Middle frontal gyrus (tissue), 1 donor: ENCODE measurements around the gene TMEM87A.
A peak's percentile ranks its signal among the peaks of the same experiment; 100 is the strongest.
"Not testable (repeated sequence)": the region's sequence is repeated elsewhere in the genome, so short reads cannot be mapped to it uniquely, and the experiment has no call there.

ENCODE experiments used
- DNase-seq: peaks from one replicate; pipeline ENCODE4 v3.0.0-alpha.2; 2015; ENCODE audit warnings: low spot score; ENCODE audit errors: extremely low spot score

The TMEM87A gene, protein sequence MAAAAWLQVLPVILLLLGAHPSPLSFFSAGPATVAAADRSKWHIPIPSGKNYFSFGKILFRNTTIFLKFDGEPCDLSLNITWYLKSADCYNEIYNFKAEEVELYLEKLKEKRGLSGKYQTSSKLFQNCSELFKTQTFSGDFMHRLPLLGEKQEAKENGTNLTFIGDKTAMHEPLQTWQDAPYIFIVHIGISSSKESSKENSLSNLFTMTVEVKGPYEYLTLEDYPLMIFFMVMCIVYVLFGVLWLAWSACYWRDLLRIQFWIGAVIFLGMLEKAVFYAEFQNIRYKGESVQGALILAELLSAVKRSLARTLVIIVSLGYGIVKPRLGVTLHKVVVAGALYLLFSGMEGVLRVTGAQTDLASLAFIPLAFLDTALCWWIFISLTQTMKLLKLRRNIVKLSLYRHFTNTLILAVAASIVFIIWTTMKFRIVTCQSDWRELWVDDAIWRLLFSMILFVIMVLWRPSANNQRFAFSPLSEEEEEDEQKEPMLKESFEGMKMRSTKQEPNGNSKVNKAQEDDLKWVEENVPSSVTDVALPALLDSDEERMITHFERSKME

DNA sequence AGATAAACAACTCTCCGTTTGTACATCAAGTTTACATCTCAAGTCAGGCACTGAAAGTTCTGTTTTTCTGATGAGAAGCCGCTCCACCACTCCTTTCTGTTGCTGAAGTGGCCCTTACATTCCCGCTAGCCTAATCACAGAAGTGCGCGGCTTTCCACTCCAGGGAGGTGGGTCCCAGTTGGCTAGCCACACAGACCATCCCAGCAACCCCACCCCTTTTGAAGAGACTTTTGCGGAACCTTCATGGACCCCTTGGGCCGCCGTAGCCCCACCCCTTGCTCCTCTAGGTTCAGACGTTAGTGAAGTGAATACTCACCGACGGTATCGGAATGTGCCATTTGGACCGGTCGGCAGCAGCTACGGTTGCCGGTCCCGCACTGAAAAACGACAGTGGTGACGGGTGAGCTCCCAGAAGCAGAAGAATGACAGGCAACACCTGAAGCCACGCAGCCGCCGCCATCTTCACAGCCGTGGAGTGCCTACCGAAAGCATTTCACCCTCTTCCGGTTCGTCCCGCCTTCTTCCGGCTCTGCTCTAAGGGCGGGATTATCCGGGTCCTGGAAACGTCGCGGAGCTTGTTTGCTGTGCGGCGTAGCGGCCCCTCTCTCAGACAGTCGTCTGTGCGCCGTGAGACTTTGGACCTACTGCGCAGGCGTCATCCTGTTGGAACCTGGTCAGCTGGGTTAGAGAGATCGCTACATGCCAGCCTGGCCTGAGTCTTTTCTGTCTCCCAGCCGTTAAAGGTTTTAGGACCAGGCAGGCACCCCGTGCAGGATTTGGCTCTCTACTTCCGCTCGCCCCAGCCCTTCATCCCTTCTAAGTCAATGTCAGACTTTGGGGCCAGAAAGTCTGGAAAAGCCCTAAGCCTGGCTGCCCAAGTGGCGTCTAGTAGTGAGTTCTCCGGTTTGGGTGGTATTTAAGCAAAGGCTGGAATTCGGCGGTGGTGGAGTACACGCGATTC is at the start of gene TMEM87A, which contains the start of gene GANC:
TSS of gene TMEM87A (minus strand) at position 495 of the 961 bp plus-strand sequence. CDS start at position 460, 35 bp downstream.
TSS of gene GANC (plus strand) at position 263 of the 961 bp plus-strand sequence. CDS start 1,281 bp downstream, outside the sequence.
- DNase-seq, result peak; percentile 96

DNA sequence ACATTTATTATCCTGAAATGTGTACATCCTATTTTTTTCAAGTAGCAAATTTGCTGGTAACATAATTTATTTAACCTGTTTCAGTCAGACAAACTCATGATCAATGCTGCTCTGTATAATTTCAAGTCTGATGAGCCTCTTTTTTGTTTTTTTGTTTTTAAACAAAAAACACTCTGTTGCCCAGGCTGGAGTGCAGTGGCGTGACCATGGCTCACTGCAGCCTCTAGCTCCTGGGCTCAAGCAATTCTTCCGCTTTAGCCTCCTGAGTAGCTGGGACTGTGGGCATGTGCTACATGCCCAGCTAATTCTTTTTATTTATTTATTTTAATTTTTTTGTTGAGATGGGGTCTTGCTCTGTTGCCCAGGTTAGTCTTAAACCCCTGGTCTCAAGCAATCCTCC is 46.0 kb upstream of the TMEM87A start:
- no peak for DNase-seq

GRCh38 chr15:42316282-42316805 is 43.1 kb upstream of the TMEM87A start:
- DNase-seq, result not testable (repeated sequence)

DNA sequence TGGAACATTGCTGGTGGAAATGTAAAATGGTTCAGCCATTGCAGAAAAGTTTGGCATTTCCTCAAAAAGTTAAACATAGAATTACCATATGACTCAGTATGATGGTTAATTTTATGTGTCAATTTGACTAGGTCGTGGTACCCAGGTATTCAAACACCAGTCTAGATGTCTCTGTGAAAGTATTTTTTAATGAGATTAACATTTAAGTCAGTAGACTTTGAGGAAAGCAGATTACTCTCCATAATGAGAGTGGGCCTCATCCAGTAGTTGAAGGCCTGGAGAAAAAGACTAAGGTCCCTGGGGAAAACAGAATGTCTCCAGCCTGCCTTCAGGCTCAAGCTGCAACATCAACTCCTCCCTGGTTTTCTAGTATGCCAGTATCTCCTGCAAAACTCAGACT is 42.3 kb upstream of the TMEM87A start:
- no peak for DNase-seq

GRCh38 chr15:42314818-42315217 is 41.6 kb upstream of the TMEM87A start:
- no peak for DNase-seq

- DNase-seq, result no peak
These were observed 40.2 kb upstream of the TMEM87A start for GRCh38 chr15:42313463-42313862.

DNA sequence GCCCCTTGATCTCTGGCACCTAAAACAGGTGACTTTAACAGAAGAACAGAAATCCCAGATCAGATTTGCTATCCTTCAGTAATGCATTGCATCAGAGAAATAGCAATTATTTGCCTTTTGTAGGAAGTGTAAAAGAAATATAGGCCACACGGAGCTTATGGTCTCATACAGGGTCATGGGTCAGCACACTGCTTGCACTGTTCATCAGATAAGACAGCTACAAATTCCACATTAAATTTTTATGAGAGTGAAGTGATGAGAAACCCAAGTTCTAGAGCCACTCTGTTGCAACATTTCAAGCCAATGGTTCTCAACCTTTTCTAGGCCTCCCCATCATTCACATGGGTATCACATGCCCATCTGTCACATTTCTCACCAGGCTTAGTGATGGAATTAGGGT is 33.4 kb upstream of the TMEM87A start:
- DNase-seq, result no peak

DNA sequence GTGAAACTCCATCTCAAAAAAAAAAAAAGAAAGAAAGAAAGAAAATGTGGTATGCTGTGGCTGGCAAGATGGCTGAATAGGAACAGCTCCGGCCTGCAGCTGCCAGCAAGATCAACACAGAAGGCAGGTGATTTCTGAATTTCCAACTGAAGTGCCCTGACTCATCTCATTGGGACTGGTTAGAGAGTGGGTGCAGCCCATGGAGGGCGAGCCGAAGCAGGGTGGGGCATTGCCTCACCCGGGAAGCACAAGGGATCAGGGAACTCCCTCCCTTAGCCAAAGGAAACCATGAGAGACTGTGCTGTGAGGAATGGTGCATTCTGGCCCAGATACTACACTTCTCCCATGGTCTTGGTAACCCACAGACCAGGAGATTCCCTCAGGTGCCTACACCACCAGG is 27.8 kb upstream of the TMEM87A start:
- DNase-seq, result not testable (repeated sequence)

DNA sequence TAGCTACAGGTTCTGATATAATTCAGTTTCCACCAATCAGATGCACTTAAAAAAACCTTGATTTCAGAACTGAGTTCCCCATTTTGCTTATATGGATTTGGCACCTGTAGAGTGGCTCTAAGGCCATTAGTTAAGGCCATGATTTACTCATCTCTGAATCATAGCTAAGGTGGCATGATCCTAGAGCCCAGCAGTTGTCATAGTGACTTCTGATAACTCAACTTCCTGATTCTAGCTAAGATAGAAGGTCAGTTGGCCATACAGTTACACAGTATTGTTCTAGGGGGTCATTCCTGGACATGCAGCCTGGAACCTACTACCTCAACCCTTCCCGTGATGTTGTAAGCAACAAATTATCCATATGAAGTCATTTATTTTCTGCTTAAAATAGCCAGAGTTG is 15.9 kb upstream of the TMEM87A start:
- DNase-seq, result no peak

DNA sequence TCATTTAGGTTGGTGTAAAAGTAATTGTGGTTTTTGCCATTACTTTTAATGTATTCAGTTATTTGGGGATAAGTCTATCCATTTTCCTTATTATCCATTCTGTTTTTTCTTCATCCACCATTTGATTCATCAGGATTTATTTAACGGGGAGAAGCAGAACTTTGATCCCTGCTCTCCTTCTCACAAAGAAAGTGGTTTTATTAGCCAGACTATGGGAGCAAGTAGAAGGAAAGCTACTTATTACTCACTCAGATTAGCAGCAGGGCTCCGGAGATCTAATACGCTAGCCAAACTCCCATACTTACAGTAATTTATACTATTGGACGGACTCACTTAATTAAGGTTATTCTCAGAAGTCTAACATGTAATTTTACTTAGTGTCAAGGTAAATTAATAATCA is 14.7 kb upstream of the TMEM87A start:
- DNase-seq, result no peak

- DNase-seq, result no peak
These were observed 13.3 kb upstream of the TMEM87A start for GRCh38 chr15:42286445-42287029.

- no peak for DNase-seq
These were observed 11.8 kb upstream of the TMEM87A start for GRCh38 chr15:42285034-42285433.

DNA sequence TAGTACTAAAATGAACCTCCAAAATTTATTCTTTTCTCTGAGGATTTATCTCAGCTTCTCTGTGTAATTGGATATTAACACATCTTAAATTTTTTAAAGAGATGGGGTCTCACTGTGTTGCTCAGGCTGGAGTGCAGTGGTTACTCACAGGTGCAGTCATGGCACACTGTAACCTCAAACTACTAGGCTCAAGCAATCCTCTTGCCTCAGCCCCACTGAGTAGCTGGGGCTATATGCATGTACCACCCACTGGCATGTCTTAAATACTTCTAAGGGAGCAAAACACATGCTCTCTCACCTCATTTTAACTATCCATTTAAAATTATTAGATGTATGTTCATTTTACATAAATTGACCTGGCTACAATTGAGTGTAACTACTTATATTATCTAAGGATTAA is 11.3 kb upstream of the TMEM87A start:
- DNase-seq, result no peak

DNA sequence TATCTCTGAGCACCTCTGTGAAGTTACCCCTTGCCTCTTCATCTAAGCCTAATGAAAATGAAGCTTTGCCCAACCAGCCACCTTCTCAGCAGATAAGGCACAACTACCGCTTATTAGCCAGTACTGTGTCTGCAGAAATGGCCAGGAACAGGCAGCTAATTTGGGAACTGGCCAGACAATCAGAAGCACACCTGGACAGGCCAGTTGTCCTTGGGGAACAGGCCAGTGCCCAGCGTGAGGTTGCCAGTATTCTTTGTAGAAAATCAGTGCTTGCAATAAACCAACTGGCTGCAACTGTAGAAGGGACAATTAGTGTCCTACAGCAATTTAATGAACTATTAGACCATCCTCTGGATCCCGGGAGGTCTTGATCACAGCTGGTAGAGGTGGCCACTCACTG is 10.4 kb upstream of the TMEM87A start:
- DNase-seq, result no peak

GRCh38 chr15:42282926-42283325 is 9.7 kb upstream of the TMEM87A start:
- no peak for DNase-seq

- no peak for DNase-seq
These were observed 9.1 kb upstream of the TMEM87A start for GRCh38 chr15:42282344-42282743.

DNA sequence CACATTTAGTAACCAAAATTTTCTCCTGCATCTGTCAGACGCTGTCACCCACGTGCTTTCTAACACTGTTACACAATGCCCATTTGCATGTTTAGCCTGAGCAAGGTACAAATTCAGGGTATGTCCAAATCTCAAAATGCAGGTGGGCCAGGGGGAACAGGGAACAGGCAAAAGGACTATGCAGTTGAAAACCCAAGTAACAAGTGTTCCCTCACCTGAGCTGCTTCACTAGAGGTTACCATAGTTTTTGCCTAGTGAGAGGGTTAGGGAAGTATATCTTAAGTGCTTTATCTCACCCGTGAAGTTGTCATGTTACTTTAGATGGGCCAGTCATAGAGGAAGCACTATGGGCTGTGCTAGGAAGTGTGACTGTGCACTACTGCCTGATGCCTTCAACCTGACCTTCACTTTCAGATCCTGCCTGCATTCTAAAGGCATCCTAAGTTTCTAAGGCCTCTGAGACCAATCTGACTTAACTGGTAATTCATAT is 6.0 kb upstream of the TMEM87A start:
- DNase-seq, result no peak

- DNase-seq, result no peak
These were observed 3.5 kb upstream of the TMEM87A start for GRCh38 chr15:42276762-42277161.

DNA sequence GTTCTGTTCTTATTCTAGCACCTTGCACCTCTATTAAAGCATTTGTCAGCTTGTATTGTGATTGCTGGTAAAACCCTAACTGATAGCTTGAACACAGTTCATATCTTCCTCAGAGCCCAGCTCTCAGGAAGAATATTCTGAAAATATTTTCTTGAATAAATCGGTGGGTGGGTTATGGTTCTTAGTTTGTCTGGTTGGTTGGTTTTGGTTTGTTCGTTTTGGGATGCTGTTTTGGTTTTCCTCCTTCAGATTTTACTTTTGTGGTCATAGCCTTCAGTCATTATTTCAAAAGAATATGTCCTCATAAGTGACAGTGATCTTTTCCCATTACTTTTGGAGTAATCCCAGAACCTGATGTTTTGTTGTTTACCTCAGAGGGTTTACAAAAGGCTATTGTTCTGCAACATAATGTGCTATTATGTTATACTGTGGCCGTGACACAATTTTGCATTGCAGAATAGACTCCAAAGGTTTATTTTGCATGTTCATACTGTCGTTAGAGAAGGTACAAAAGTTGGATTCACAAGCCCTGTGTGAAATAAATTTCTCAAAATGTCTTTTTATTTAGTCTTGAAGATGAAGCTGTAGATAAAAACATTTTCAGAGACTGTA is 2.7 kb upstream of the TMEM87A start:
- no peak for DNase-seq

- DNase-seq, result no peak
These were observed 1.4 kb upstream of the TMEM87A start for GRCh38 chr15:42274702-42274989.
